A549 (cell line): ENCODE data around the gene ZNF101. TPM values are rescaled to one million over a fixed set of nuclear protein-coding genes. Genes with fewer than 3 reads are reported as not detected.

Experiments
- ATAC-seq, 2 experiments: fragments of 200-7000 bp in 1 of 2; fragments of >200 bp in 1 of 2; cut with Nextera tagmentation in 1 of 2; cut with Tn5 transposase in 1 of 2; 3 replicates each; pipeline versions ENCODE4 v1.8.0 to v1.9.1; 2018 to 2020; ENCODE audit warnings: mild to moderate bottlenecking in 1 of 2, moderate library complexity in 1 of 2
- CTCF ChIA-PET: fragments of 300-600 bp; sonication (Branson Sonifier 250); formaldehyde crosslinking; extraction: SDS; loops from one replicate; lab custom pipeline; 2021; ENCODE audit warnings: antibody characterized with exemption, inconsistent platforms; lab: Yijun Ruan, JAX
- POLR2A ChIA-PET: fragments of 350-600 bp; formaldehyde crosslinking; extraction: SDS; loops from one replicate; lab custom pipeline; 2021; ENCODE audit warnings: antibody characterized with exemption, inconsistent platforms; lab: Yijun Ruan, JAX
- DNase-seq, 2 experiments: peaks; one replicate each; pipeline versions ENCODE4 v3.0.0 to v3.0.0-alpha.2; 2011 to 2016; ENCODE audit warnings: low read depth in 1 of 2, low spot score in 1 of 2
- FAIRE-seq: peaks from 2 replicates; lab custom pipeline; 2011; peaks lifted over from hg19 to GRCh38; lab: Jason Lieb, UNC
- H3K27ac ChIP-seq, 2 experiments: fragments of >200 bp; sonication (Bioruptor Twin); formaldehyde crosslinking; 3 replicates each; pipeline ENCODE4 v1.5.1; 2016 to 2017
- H3K4me1 ChIP-seq: fragments of >200 bp; sonication (Bioruptor Twin); formaldehyde crosslinking; 3 replicates; pipeline ENCODE4 v1.6.1; 2016
- H3K4me2 ChIP-seq: fragments of >200 bp; sonication (Bioruptor Twin); formaldehyde crosslinking; 3 replicates; pipeline ENCODE4 v1.6.1; 2016
- H3K4me3 ChIP-seq: fragments of >200 bp; sonication (Bioruptor Twin); formaldehyde crosslinking; 3 replicates; pipeline ENCODE4 v1.5.1; 2016
- H3K9me3 ChIP-seq: fragments of >200 bp; sonication (Bioruptor Twin); formaldehyde crosslinking; 3 replicates; pipeline ENCODE4 v1.6.1; 2016
- CHD2 ChIP-seq: fragments of 150-350 bp; IDR thresholded peaks from 2 replicates; pipeline ENCODE4 v1.6.1; 2014; ENCODE audit warnings: low read length; ENCODE audit not compliant: partially characterized antibody
- CHD4 ChIP-seq: fragments of 200-600 bp; sonication (generic); IDR thresholded peaks from 2 replicates; pipeline ENCODE4 v1.6.1; 2016; ENCODE audit warnings: antibody characterized with exemption, mild to moderate bottlenecking, borderline replicate concordance
- CTCF ChIP-seq: fragments of >200 bp; sonication (Bioruptor Twin); formaldehyde crosslinking; IDR thresholded peaks from 3 replicates; pipeline ENCODE4 v1.5.1; 2016
- EHF ChIP-seq: fragments of 250-450 bp; sonication (Bioruptor Pico); IDR thresholded peaks from 2 replicates; pipeline ENCODE4 v1.5.0; 2020; ENCODE audit warnings: mild to moderate bottlenecking
- EHMT2 ChIP-seq: fragments of 200-600 bp; sonication (generic); IDR thresholded peaks from 2 replicates; pipeline ENCODE4 v1.6.1; 2016; ENCODE audit warnings: antibody characterized with exemption, low read depth, mild to moderate bottlenecking, moderate library complexity
- FOSB ChIP-seq: fragments of 250-450 bp; sonication (Bioruptor Pico); IDR thresholded peaks from 2 replicates; pipeline ENCODE4 v1.5.0; 2020; ENCODE audit warnings: mild to moderate bottlenecking, moderate library complexity
- GATA3 ChIP-seq: IDR thresholded peaks from 2 replicates; pipeline ENCODE4 v1.6.1; 2012; ENCODE audit warnings: borderline replicate concordance
- HDAC2 ChIP-seq: fragments of 200-600 bp; sonication (generic); IDR thresholded peaks from 2 replicates; pipeline ENCODE4 v1.6.1; 2016
- HES2 ChIP-seq: fragments of >200 bp; sonication (Bioruptor Twin); formaldehyde crosslinking; IDR thresholded peaks from 2 replicates; pipeline ENCODE4 v1.6.1; 2016
- HEYL ChIP-seq: fragments of 250-450 bp; sonication (Bioruptor Pico); IDR thresholded peaks from 2 replicates; pipeline ENCODE4 v1.8.0; 2021; ENCODE audit warnings: mild to moderate bottlenecking, moderate library complexity
- HMGXB4 ChIP-seq: fragments of 250-450 bp; sonication (Bioruptor Pico); IDR thresholded peaks from 2 replicates; pipeline ENCODE4 v1.5.0; 2021; ENCODE audit warnings: mild to moderate bottlenecking, moderate library complexity, borderline replicate concordance
- JUN ChIP-seq, 2 experiments: fragments of >200 bp; sonication (Bioruptor Twin); formaldehyde crosslinking; IDR thresholded peaks; 2 replicates in 1 of 2; 3 replicates in 1 of 2; pipeline ENCODE4 v1.6.1; 2016 to 2017
- JUNB ChIP-seq: fragments of >200 bp; sonication (Bioruptor Twin); formaldehyde crosslinking; IDR thresholded peaks from 2 replicates; pipeline ENCODE4 v1.6.1; 2016
- KDM1A ChIP-seq: fragments of 200-600 bp; sonication (generic); IDR thresholded peaks from 2 replicates; pipeline ENCODE4 v1.6.1; 2016; ENCODE audit warnings: low read depth, mild to moderate bottlenecking
- MAX ChIP-seq: IDR thresholded peaks from 2 replicates; pipeline ENCODE4 v1.6.1; 2012
- MYC ChIP-seq: IDR thresholded peaks from 2 replicates; pipeline ENCODE4 v1.6.1; 2012; ENCODE audit warnings: mild to moderate bottlenecking, inconsistent platforms, low read length, improper control_type of control experiment, borderline replicate concordance
- NPAS2 ChIP-seq: fragments of 250-450 bp; sonication (Bioruptor Pico); IDR thresholded peaks from 2 replicates; pipeline ENCODE4 v1.8.0; 2022; ENCODE audit warnings: mild to moderate bottlenecking, moderate library complexity, borderline replicate concordance
- NR3C1 ChIP-seq: fragments of >200 bp; sonication (Bioruptor Twin); formaldehyde crosslinking; IDR thresholded peaks from 3 replicates; pipeline ENCODE4 v1.6.1; 2017
- PHF8 ChIP-seq: fragments of 200-600 bp; sonication (generic); IDR thresholded peaks from 2 replicates; pipeline ENCODE4 v1.6.1; 2016; ENCODE audit warnings: low read depth, mild to moderate bottlenecking, antibody characterized with exemption, moderate library complexity, borderline replicate concordance
- POLR2A ChIP-seq: IDR thresholded peaks from 2 replicates; pipeline ENCODE4 v1.6.1; 2012; ENCODE audit warnings: mild to moderate bottlenecking, low read length
- RNF2 ChIP-seq: fragments of 200-600 bp; sonication (generic); IDR thresholded peaks from 2 replicates; pipeline ENCODE4 v1.6.1; 2016; ENCODE audit warnings: low read depth, mild to moderate bottlenecking, antibody characterized with exemption, moderate library complexity, borderline replicate concordance
- TP53 ChIP-seq: fragments of 250-450 bp; sonication (Bioruptor Pico); IDR thresholded peaks from 2 replicates; pipeline ENCODE4 v1.5.0; 2021; ENCODE audit warnings: mild to moderate bottlenecking, moderate library complexity
- USF2 ChIP-seq: fragments of 450-650 bp; IDR thresholded peaks from 2 replicates; pipeline ENCODE4 v1.6.1; 2014; ENCODE audit warnings: antibody characterized with exemption
- ZFP36 ChIP-seq: fragments of 450-650 bp; IDR thresholded peaks from 2 replicates; pipeline ENCODE4 v1.6.1; 2014; ENCODE audit warnings: borderline replicate concordance; ENCODE audit not compliant: partially characterized antibody
- ZNF302 ChIP-seq: fragments of 250-450 bp; sonication (Bioruptor Pico); IDR thresholded peaks from 2 replicates; pipeline ENCODE4 v1.9.0; 2021; ENCODE audit warnings: inconsistent platforms, mild to moderate bottlenecking, moderate library complexity
- ZSCAN20 ChIP-seq: fragments of 250-450 bp; sonication (Bioruptor Pico); IDR thresholded peaks from 2 replicates; pipeline ENCODE4 v1.8.0; 2022; ENCODE audit warnings: mild to moderate bottlenecking, moderate library complexity
- WGBS: methylation state at CpG from one replicate; pipeline ENCODE4 v1.1.6; 2017; ENCODE audit errors: missing lambda C conversion rate; 5-methylcytosine and 5-hydroxymethylcytosine counted together
- polyA plus RNA-seq, 4 experiments: library from polyadenylated mRNA; depleted of rRNA in 3 of 4; stranded (reverse); fragments of >200 nt; fragmentation: RNase III in 1 of 4; extraction: RNeasy Plus Mini Kit Qiagen cat#74134 plus additional on column Dnase treatment in 1 of 4; gene quantifications; 2 replicates in 3 of 4; 3 replicates in 1 of 4; pipeline ENCODE4 v1.2.3, GENCODE V29; 2011 to 2017

Gene ZNF101
- polyA plus RNA-seq, 2 of the 4 experiments (the other 2 are of a cell fraction): 4.9 to 7.4 TPM

GRCh38 chr19:19637523-19638251 lies 31.0 kb upstream of the ZNF101 start:
- 90% methylated on average over 13 of the region's 53 CpGs for WGBS
- no peak for TF ChIP-seq HEYL
- TF ChIP-seq ZFP36: no peak
- no peak for TF ChIP-seq USF2
- TF ChIP-seq HDAC2: no peak
- no peak for TF ChIP-seq MYC
- no peak for TF ChIP-seq KDM1A
- no peak for TF ChIP-seq NR3C1
- no peak for TF ChIP-seq CTCF
- no peak for TF ChIP-seq CHD4
- no peak for TF ChIP-seq ZNF302 (CRISPR knock-in tag)
- TF ChIP-seq HES2: no peak
- no peak for TF ChIP-seq HMGXB4 (CRISPR knock-in tag)
- TF ChIP-seq MAX: no peak
- TF ChIP-seq GATA3: no peak
- TF ChIP-seq CHD2: no peak
- TF ChIP-seq JUN (IDR thresholded peaks at IDR 0.05): no peak
- no peak for TF ChIP-seq PHF8
- no peak for TF ChIP-seq EHMT2
- TF ChIP-seq NPAS2 (CRISPR knock-in tag): no peak
- FAIRE-seq: no peak

GRCh38 chr19:19642506-19643157 lies 26.0 kb upstream of the ZNF101 start:
- Histone ChIP-seq H3K4me3 (peak overlapping the region; percentile 62), H3K27ac (peak overlapping the region; percentile 67 to 93), H3K4me2 (peak overlapping the region; percentile 97), H3K4me1 (0 out of 3 replicates have a peak, but pooled peaks cover 3% of the 10 kb centered on the region), H3K9me3 (no peaks in the 10 kb centered on the region)
- 29% methylated on average over 11 of the region's 16 CpGs for whole genome bisulfite sequencing
- no peak for FAIRE-seq
- POLR2A ChIA-PET: no interaction called here
- peak; percentile 23 to 44; a peak in 4 of 6 replicates for ATAC-seq
- DNase-seq: peak in 1 of 2 experiments; percentile 21
- CTCF ChIA-PET: no interaction called here
- TF ChIP-seq FOSB: no peak
- TF ChIP-seq POLR2A: no peak
- TF ChIP-seq HMGXB4 (CRISPR knock-in tag): no peak
- no peak for TF ChIP-seq ZSCAN20 (CRISPR knock-in tag)
- TF ChIP-seq GATA3: no peak
- no peak for TF ChIP-seq HES2
- TF ChIP-seq TP53 (CRISPR knock-in tag): no peak
- no peak for TF ChIP-seq EHF (CRISPR knock-in tag)
- no peak for TF ChIP-seq JUNB
- no peak for TF ChIP-seq RNF2

More at GRCh38 chr19:19637523-19638251, 31.0 kb upstream of the ZNF101 start:
- CTCF ChIA-PET: interaction anchor here (1.2 kb wide), 1 partner anchor 83 kb away, joined by 4 read pairs; no protein-coding TSS in a partner anchor
- Histone ChIP-seq H3K27ac (no peak overlapping the region), H3K4me2 (no peak overlapping the region), H3K4me1 (0 out of 3 replicates have a peak, but pooled peaks cover 3% of the 10 kb centered on the region), H3K4me3 (no peak overlapping the region), H3K9me3 (no peaks in the 10 kb centered on the region)
- DNase-seq (no peak), ATAC-seq (no peak)
- POLR2A ChIA-PET: no interaction called here
